Activated naive CD4-positive, alpha-beta T cell (primary cell): ENCODE results near the gene VPS13A.

Experiments
- DNase-seq, 4 experiments: peaks; one replicate each; lab custom pipeline; 2025; lab: John Stamatoyannopoulos, UW

The VPS13A gene

DNA sequence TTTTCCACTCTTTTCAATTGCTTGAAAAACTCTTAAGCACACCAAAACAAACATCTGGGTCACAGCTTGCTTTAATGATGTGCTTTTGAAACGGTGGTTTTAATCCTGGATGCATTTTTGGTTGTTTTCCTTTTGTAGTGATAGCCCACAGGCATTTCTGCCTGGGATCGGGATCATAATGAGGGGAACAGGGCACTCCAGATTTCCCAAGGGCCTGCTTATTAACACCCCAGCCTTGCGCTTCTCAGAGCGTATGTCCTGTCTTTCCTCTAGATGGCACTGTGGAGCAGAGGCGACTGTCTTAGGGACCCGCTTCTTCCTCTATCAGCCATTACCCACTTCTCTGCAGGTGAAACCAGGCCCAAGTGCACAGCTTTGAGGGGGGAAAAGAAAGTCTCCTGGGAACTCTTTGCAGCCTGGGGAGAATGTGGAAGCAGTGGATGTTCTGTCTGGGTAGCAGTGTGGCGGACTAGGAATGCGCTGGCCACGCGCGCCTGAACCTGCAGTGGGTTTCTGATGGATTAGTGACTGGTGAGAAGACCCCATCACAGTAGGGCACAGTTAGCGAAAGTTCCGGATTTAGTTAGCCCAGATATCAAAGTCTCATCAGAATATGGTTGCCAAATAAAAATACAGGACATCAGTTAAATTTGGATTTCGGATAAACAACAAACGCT, 280.7 kb downstream of the VPS13A start:
- DNase-seq = peak in 2 of 4 experiments; percentile 15 to 17

DNA sequence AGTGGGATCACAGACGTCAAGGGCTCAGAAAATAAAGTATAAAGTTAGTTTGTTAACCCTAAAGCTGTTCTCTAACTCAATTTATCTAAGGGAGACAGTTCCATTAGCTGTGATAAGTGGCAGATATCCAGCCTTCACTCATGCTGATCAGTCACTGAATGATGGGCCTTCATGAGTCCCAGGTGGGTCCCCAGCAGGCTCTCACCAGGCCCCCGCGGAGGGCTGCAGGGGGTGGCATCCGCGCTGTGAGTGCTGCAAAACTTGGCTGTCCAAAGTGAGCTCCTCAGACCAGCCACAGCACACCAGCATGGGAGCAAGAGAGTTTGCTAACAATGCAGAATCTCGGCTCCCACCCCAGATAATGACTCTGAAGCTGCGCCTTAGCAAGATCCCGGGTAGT, 283.6 kb downstream of the VPS13A start:
- no peak for DNase-seq

DNA sequence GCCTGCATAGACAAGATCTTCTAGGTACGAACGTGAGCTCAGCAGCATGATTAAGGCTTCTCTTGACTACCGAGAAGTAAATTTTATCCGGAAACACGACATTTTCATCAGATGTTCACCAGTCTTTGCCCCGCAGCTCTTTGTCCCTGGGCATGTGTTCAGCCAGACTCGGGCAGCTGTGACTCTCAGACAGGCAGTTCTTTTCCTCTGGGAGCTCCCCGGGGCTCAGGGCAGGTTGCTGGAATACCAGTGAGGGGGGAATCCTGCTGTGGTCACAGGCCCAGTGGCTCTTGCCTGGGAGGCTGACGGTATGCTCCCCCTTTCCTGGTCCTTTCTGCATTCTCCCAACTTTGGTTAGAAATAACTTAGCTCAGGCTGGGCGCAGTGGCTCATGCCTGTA, 284.7 kb downstream of the VPS13A start:
- DNase-seq = no peak

DNA sequence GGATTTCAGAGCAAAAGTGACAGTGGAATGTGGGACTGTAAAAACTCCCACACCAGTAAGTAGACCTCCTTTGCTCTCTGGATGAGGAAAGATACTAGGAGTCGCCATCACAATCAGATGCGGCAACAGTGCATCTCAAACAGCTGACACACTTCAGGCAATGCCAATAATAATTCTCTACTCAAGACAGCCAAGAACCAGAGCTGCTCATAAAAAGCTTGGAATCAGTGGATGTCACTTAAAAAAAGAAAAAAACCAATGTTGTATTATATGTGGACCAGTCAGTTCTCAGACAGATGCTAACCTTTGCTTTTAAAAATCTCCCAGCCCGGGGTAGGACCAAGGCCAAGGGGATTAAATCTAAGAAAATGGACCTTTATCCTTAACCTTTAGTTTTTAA, 285.8 kb downstream of the VPS13A start:
- DNase-seq = no peak

DNA sequence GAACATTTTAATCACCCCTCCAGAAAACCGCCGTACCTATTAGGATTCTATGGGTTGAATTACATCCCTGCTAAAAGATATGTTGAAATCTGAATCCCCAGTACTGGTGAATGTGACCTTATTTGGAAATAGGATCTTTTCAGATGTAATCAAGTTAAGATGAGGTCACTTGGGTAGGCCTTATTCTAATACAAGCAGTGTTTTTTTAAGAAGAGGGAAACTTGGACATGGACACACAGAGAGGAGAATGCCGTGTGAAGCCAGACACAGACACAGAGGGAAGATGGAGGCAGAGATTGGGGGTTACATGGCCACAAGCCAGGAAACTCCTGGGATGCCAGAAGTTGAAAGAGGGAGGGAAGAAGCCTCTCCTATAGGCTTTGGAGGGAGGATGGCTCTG, 287.3 kb downstream of the VPS13A start:
- DNase-seq = no peak

DNA sequence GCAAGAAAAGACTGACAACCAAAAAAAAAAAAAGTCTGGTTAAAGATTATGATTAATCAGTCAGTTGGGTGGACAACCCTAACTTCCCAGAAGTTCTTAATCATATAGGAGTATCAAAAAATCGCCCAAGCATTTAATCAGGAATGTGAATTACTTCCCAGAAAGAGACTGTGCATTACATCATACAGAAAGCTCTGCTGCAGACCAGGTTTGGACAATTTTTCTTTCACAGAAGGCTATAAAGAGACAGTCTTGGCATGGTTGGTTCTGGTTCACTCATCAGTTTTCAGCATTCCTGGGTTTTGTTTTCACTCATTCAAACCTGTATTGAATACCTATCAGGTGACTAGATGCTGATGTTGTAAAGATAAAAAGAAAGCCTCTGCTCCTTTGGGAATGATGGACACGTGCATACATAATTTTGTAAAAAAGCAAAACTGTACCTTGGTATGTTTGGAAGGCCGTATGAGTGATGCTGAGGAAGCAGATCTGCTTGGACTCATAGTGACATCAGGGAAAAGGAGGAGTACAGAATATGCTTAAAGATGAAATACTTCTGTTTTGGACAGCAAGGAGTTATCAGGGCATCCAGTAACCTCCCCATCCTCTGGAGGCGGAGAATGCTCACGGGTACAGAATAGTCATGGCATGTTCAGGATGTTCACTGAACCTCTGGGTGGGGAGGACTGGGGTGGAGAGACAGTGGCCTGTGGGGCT, 292.3 kb downstream of the VPS13A start:
- no peak for DNase-seq
